H1 (cell line): ENCODE data around the gene ASF1A. TPM values are rescaled to one million over a fixed set of nuclear protein-coding genes. Genes with fewer than 3 reads are reported as not detected.

Experiments used
- CTCF ChIA-PET: fragments of 300-600 bp; sonication (Branson Sonifier 250); formaldehyde crosslinking; loops from one replicate; lab custom pipeline; 2021; ENCODE audit not compliant: partially characterized antibody; lab: Charles Lee
- POLR2A ChIA-PET: fragments of 300-600 bp; sonication (Branson Sonifier 250); formaldehyde crosslinking; loops from one replicate; lab custom pipeline; 2021; ENCODE audit warnings: inconsistent platforms; ENCODE audit not compliant: partially characterized antibody; lab: Charles Lee
- DNase-seq, 2 experiments: peaks; one replicate each; pipeline versions ENCODE4 v3.0.0 to v3.0.0-alpha.2; 2010 to 2022; ENCODE audit warnings: low spot score in 2 of 2, low read depth in 1 of 2, mixed read lengths in 1 of 2
- FAIRE-seq: peaks from 2 replicates; lab custom pipeline; 2011; peaks lifted over from hg19 to GRCh38; lab: Jason Lieb, UNC
- H2AFZ ChIP-seq: 2 replicates; pipeline ENCODE4 v1.8.1; 2012; ENCODE audit warnings: low read length, inconsistent platforms
- H2AK5ac ChIP-seq: 2 replicates; pipeline ENCODE4 v1.6.1; 2013; ENCODE audit warnings: low read depth, low read length
- H2BK120ac ChIP-seq: replicated peaks from 2 replicates; pipeline ENCODE3; 2013; ENCODE audit warnings: low read depth, low read length, inconsistent platforms
- H2BK12ac ChIP-seq: 2 replicates; pipeline ENCODE4 v1.6.1; 2013; ENCODE audit warnings: low read depth, low read length
- H2BK15ac ChIP-seq: 2 replicates; pipeline ENCODE4 v1.6.1; 2013; ENCODE audit warnings: low read length
- H2BK20ac ChIP-seq: 2 replicates; pipeline ENCODE4 v1.6.1; 2013; ENCODE audit warnings: low read length
- H2BK5ac ChIP-seq: 2 replicates; pipeline ENCODE4 v1.6.1; 2013; ENCODE audit warnings: low read depth, low read length
- H3K14ac ChIP-seq: 2 replicates; pipeline ENCODE4 v1.6.1; 2013; ENCODE audit warnings: inconsistent platforms; ENCODE audit not compliant: insufficient read length
- H3K18ac ChIP-seq: 2 replicates; pipeline ENCODE4 v1.6.1; 2013; ENCODE audit warnings: low read length; ENCODE audit errors: extremely low read depth
- H3K23ac ChIP-seq: 2 replicates; pipeline ENCODE4 v1.6.1; 2013; ENCODE audit warnings: inconsistent platforms; ENCODE audit not compliant: insufficient read length
- H3K23me2 ChIP-seq: 2 replicates; pipeline ENCODE4 v1.6.1; 2013; ENCODE audit warnings: low read depth, low read length
- H3K27ac ChIP-seq: 2 replicates; pipeline ENCODE4 v1.6.1; 2011; ENCODE audit warnings: low read depth, low read length, inconsistent platforms
- H3K27me3 ChIP-seq, 4 experiments: replicated peaks in 1 of 4; 1 replicate in 1 of 4; 2 replicates in 3 of 4; pipeline versions ENCODE4 v1.6.1 to v1.8.1; 2011 to 2013; ENCODE audit warnings: low read length in 3 of 4, mild to moderate bottlenecking in 3 of 4, inconsistent platforms in 2 of 4, mixed read lengths in 2 of 4, moderate library complexity in 1 of 4; ENCODE audit not compliant: control insufficient read depth in 3 of 4, insufficient read depth in 3 of 4; ENCODE audit errors: extremely low read depth in 1 of 4
- H3K36me3 ChIP-seq, 4 experiments: 2 replicates each; pipeline versions ENCODE4 v1.6.1 to v1.8.1; 2011 to 2013; ENCODE audit warnings: mild to moderate bottlenecking in 4 of 4, low read length in 3 of 4, moderate library complexity in 2 of 4, control low read depth in 1 of 4, inconsistent platforms in 1 of 4; ENCODE audit not compliant: insufficient read depth in 4 of 4, control insufficient read depth in 2 of 4
- H3K4ac ChIP-seq: replicated peaks from 2 replicates; pipeline ENCODE3; 2013; ENCODE audit warnings: low read length, low read depth, mixed read lengths, inconsistent platforms; ENCODE audit not compliant: insufficient read length
- H3K4me1 ChIP-seq, 4 experiments: replicated peaks in 1 of 4; 1 replicate in 1 of 4; 2 replicates in 3 of 4; pipeline versions ENCODE4 v1.6.1 to v1.8.1; 2011 to 2013; ENCODE audit warnings: low read length in 3 of 4, inconsistent platforms in 2 of 4, mixed read lengths in 1 of 4; ENCODE audit not compliant: insufficient read depth in 4 of 4, control insufficient read depth in 3 of 4
- H3K4me2 ChIP-seq, 2 experiments: 2 replicates each; pipeline versions ENCODE4 v1.6.1 to v1.8.1; 2011 to 2013; ENCODE audit warnings: low read depth in 2 of 2, low read length in 2 of 2, control low read depth in 1 of 2, inconsistent platforms in 1 of 2, mild to moderate bottlenecking in 1 of 2; ENCODE audit not compliant: insufficient read depth in 1 of 2
- H3K4me3 ChIP-seq, 4 experiments: fragments of 200-600, 300-600 bp in 1 of 4; sonication (generic), shearing (Covaris generic), sonication (Bioruptor Twin) in 1 of 4; 2 replicates each; pipeline versions ENCODE4 v1.5.1 to v1.8.1; 2011 to 2016; ENCODE audit warnings: low read length in 4 of 4, low read depth in 3 of 4, control low read depth in 2 of 4, inconsistent platforms in 2 of 4, mild to moderate bottlenecking in 2 of 4, mixed read lengths in 1 of 4, moderate library complexity in 1 of 4; ENCODE audit not compliant: insufficient read depth in 2 of 4; ENCODE audit errors: extremely low read depth in 1 of 4
- H3K56ac ChIP-seq: replicated peaks from 2 replicates; pipeline ENCODE3; 2013; ENCODE audit warnings: low read depth, mild to moderate bottlenecking, mixed read lengths, low read length, inconsistent platforms; ENCODE audit not compliant: insufficient read length
- H3K79me1 ChIP-seq: 2 replicates; pipeline ENCODE4 v1.6.1; 2013; ENCODE audit warnings: low read depth, low read length, control low read depth
- H3K79me2 ChIP-seq, 2 experiments: 2 replicates each; pipeline versions ENCODE4 v1.6.1 to v1.8.1; 2012 to 2013; ENCODE audit warnings: low read length in 2 of 2, mild to moderate bottlenecking in 2 of 2, inconsistent platforms in 1 of 2; ENCODE audit not compliant: insufficient read depth in 2 of 2, control insufficient read depth in 1 of 2
- H3K9ac ChIP-seq, 4 experiments: replicated peaks in 1 of 4; 1 replicate in 1 of 4; 2 replicates in 3 of 4; pipeline versions ENCODE4 v1.6.1 to v1.8.1; 2011 to 2013; ENCODE audit warnings: low read depth in 3 of 4, low read length in 3 of 4, control low read depth in 2 of 4, mild to moderate bottlenecking in 2 of 4, moderate library complexity in 2 of 4, inconsistent platforms in 1 of 4; ENCODE audit errors: extremely low read depth in 1 of 4
- H3K9me3 ChIP-seq, 2 experiments: 2 replicates each; pipeline versions ENCODE4 v1.6.1 to v1.8.1; 2012 to 2013; ENCODE audit warnings: mild to moderate bottlenecking in 2 of 2, moderate library complexity in 2 of 2, control low read depth in 1 of 2, inconsistent platforms in 1 of 2, low read depth in 1 of 2, low read length in 1 of 2, mixed read lengths in 1 of 2; ENCODE audit not compliant: insufficient read depth in 2 of 2
- H4K20me1 ChIP-seq, 2 experiments: replicated peaks in 1 of 2; 2 replicates each; pipeline versions ENCODE3 to v1.8.1; 2011 to 2013; ENCODE audit warnings: inconsistent platforms in 2 of 2, low read length in 2 of 2, mild to moderate bottlenecking in 1 of 2; ENCODE audit not compliant: insufficient read depth in 2 of 2, control insufficient read depth in 1 of 2
- H4K5ac ChIP-seq: 2 replicates; pipeline ENCODE4 v1.6.1; 2013; ENCODE audit warnings: low read length, low read depth, mixed read lengths, inconsistent platforms; ENCODE audit not compliant: insufficient read length
- H4K8ac ChIP-seq: 2 replicates; pipeline ENCODE4 v1.8.0; 2013; ENCODE audit warnings: mild to moderate bottlenecking, moderate library complexity, low read length, inconsistent platforms; ENCODE audit not compliant: insufficient read depth; ENCODE audit errors: extremely low read depth
- H4K91ac ChIP-seq: replicated peaks from 2 replicates; pipeline ENCODE3; 2013; ENCODE audit warnings: low read length, mixed read lengths, inconsistent platforms; ENCODE audit not compliant: insufficient read length
- MAX ChIP-seq: IDR thresholded peaks from 2 replicates; pipeline ENCODE4 v1.6.1; 2012; ENCODE audit warnings: inconsistent platforms
- RAD21 ChIP-seq, 2 experiments: IDR thresholded peaks in 1 of 2; conservative IDR thresholded peaks in 1 of 2; 2 replicates each; pipeline ENCODE4 v1.6.1; 2011; ENCODE audit warnings: low read depth in 2 of 2, low read length in 2 of 2, improper control_type of control experiment in 1 of 2, inconsistent platforms in 1 of 2, mild to moderate bottlenecking in 1 of 2, moderate library complexity in 1 of 2
- RFX5 ChIP-seq: IDR thresholded peaks from 2 replicates; pipeline ENCODE4 v1.6.1; 2011; ENCODE audit warnings: low read depth, low read length, improper control_type of control experiment, borderline replicate concordance
- TAF7 ChIP-seq: optimal IDR thresholded peaks from 2 replicates; pipeline ENCODE3; 2011; ENCODE audit warnings: low read depth, mild to moderate bottlenecking, inconsistent platforms, low read length, moderate library complexity, borderline replicate concordance
- WGBS, 2 experiments: shearing (Covaris generic) in 1 of 2; methylation state at CpG; one replicate each; pipeline versions ENCODE4 v1.1.6 to v1.1.7; 2013 to 2015; ENCODE audit warnings: low lambda C conversion rate in 2 of 2, mixed read lengths in 2 of 2, inconsistent platforms in 1 of 2, low coverage in 1 of 2, missing lambda C conversion rate in 1 of 2; ENCODE audit not compliant: insufficient replicate concordance in 2 of 2, insufficient coverage in 1 of 2, insufficient read length in 1 of 2; ENCODE audit errors: extremely low coverage in 1 of 2, missing lambda C conversion rate in 1 of 2; 5-methylcytosine and 5-hydroxymethylcytosine counted together
- polyA plus RNA-seq, 7 experiments: library from polyadenylated mRNA; depleted of rRNA in 3 of 7; stranded (reverse) in 5 of 7; unstranded in 2 of 7; fragments of >200 nt in 5 of 7; fragments of 200-250 nt in 2 of 7; gene quantifications; 1 replicate in 5 of 7; 2 replicates in 1 of 7; 4 replicates in 1 of 7; pipeline versions ENCODE4 v1.2.1 to v1.2.3, GENCODE V29; 2011 to 2013; ENCODE audit warnings: missing spikeins in 2 of 7, mixed read lengths in 2 of 7
- total RNA-seq: library from RNA; stranded (reverse); fragmentation: NEBNext Ultra II Directional; extraction: Animal tissue kit (Norgen Biotek cat#: 25700); gene quantifications from 2 replicates; pipeline ENCODE4 v1.2.1, GENCODE V29; 2021

Gene ASF1A
- total and polyA plus RNA-seq, 2 of the 8 experiments (the other 6 are each of a cell fraction or from before 2014, with no cell fraction given), result 11.4 to 50.2 TPM

DNA sequence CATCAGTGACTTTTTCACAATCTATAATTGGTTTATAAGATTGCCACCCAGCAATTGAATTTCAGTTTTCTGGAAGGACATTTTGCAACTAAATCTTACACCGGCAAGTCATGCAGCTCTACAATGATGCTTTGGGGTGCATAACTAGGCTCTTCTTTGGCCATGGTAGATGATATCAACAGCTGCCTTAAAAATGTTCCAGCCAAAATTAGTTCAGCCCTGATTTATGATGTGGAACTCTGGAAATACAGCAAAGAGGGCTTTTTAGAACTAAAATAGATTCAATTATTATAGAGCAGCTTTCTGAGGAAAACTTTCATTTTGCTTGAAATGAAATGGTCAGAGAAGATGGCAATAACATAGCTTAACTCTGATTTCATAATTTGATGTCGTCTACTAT, 59.4 kb downstream of the ASF1A start:
- Histone ChIP-seq H2AFZ (no peak overlapping the region), H3K4ac (no peak overlapping the region), H2BK5ac (no peak overlapping the region), H2BK20ac (no peak overlapping the region), H3K4me3 (no peak overlapping the region), H3K27me3 (no peaks in the 10 kb centered on the region), H3K14ac (no peak overlapping the region), H2BK120ac (no peak overlapping the region), H3K56ac (no peak overlapping the region), H4K8ac (no peak overlapping the region), H3K18ac (no peak overlapping the region), H3K9ac (no peak overlapping the region), H3K4me2 (no peak overlapping the region), H4K20me1 (no peaks in the 10 kb centered on the region), H3K27ac (no peak overlapping the region), H2BK15ac (no peak overlapping the region), H4K5ac (no peak overlapping the region), H3K79me1 (no peaks in the 10 kb centered on the region), H2AK5ac (no peak overlapping the region), H2BK12ac (no peak overlapping the region), H3K9me3 (no peaks in the 10 kb centered on the region), H4K91ac (no peak overlapping the region), H3K4me1 (no peaks in the 10 kb centered on the region), H3K23me2 (no peaks in the 10 kb centered on the region), H3K23ac (no peak overlapping the region), H3K36me3 (no peaks in the 10 kb centered on the region), H3K79me2 (no peaks in the 10 kb centered on the region)
- no peak for DNase-seq
- no peak for FAIRE-seq
- ChIA-PET CTCF (interaction anchor here (1.0 to 1.5 kb wide), 2 partner anchors 12 to 157 kb away, joined by 5 to 6 read pairs; no protein-coding TSS in a partner anchor), POLR2A (interaction anchor here (0.7 kb wide), 1 partner anchor 223 kb away, joined by 3 read pairs; no protein-coding TSS in a partner anchor)
- 82% methylated on average over 2 of the region's 2 CpGs; no CpG with 5 or more reads in 1 of the 2 experiments for WGBS, 2 experiments
- TF ChIP-seq RFX5 (no peak), TAF7 (no peak), RAD21 (IDR thresholded peaks at IDR 0.05 in 1 of 2, conservative IDR thresholded peaks at IDR 0.05 in 1 of 2; ENCODE audit: low read depth in 2 of 2, low read length in 2 of 2) (no peak), MAX (no peak)
